NB4 (cell line): Measurements from ENCODE around the gene RPS6KA5.

Source experiments
- DNase-seq: peaks from one replicate; pipeline ENCODE4 v3.0.0; 2010; ENCODE audit warnings: low read depth
- H3K4me3 ChIP-seq: one replicate; pipeline ENCODE4 v1.5.1; 2011; ENCODE audit warnings: mild to moderate bottlenecking, low read depth, low read length, moderate library complexity
- CTCF ChIP-seq: IDR thresholded peaks from one replicate; pipeline ENCODE4 v1.5.1; 2012; ENCODE audit warnings: low read depth, low read length
- MAX ChIP-seq: IDR thresholded peaks from 2 replicates; pipeline ENCODE4 v1.6.1; 2011; ENCODE audit warnings: low read depth, low read length
- MYC ChIP-seq: IDR thresholded peaks from 2 replicates; pipeline ENCODE4 v1.6.1; 2011; ENCODE audit warnings: low read depth, low read length
- POLR2A ChIP-seq: IDR thresholded peaks from 2 replicates; pipeline ENCODE4 v1.6.1; 2011; ENCODE audit warnings: mild to moderate bottlenecking; ENCODE audit not compliant: insufficient read length; ENCODE audit errors: extremely low read depth

RPS6KA5 gene

DNA sequence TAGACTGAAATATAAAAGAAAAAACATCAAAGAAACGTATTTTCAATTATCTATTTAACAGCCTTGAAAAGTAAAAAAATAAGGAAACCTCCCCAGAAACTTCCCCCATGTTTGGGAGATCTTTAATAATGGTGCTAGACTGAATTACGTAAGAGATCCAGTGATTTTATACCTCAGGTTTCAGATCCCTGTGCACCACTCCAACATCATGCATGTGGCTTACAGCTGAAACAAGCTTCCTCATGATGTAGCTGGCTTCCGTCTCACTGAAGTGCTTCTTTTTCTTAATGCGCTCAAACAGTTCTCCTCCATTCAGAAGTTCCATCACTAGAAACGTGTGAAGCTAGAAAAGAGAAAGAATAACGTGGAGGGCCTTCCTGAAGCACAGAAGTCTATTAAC, 166.2 kb downstream of the RPS6KA5 start:
- H3K4me3 ChIP-seq, result no peak overlapping the region
- DNase-seq, result no peak
- TF ChIP-seq MYC, result no peak
- no peak for TF ChIP-seq CTCF
- TF ChIP-seq MAX, result no peak
- no peak for TF ChIP-seq POLR2A

DNA sequence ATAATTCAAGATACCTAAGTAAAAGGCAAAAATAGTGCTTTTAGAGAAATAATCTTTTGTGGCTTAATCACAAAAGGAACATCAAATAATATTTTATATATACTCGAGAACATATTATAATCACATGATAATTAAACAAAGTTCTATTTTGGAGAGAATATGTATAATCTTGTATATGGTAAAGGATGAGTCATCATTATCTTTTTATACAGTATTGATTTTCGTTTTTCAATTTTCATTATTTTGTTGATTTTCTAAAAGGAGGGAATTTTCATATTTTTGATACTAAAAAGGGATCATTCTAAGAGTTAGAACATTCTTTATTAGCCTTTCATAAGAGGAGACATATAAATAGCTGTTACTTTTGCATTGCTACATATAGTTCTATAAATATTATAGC, 166.9 kb downstream of the RPS6KA5 start:
- no peak overlapping the region for H3K4me3 ChIP-seq
- no peak for TF ChIP-seq POLR2A
- no peak for TF ChIP-seq CTCF
- TF ChIP-seq MYC, result no peak
- TF ChIP-seq MAX, result no peak

DNA sequence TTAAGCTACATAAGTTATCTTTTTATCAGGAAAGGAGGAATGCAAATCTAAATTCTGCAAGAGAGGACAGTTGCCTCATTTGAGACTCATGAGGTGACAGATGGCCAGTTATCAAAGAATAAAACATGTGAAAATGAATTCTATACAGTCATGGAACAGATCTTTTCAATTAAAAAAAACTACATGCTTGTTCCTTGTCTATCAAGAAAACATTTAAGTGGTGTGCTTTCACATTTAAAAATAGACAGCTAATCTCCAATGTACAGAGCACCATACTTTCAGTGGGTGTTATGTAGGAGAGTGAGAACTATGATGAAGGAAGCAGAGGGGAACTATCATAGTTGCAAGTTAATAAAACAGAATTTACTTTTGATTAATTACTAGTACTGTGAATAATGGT, 167.5 kb downstream of the RPS6KA5 start:
- TF ChIP-seq MAX, result no peak
- no peak for TF ChIP-seq MYC
- TF ChIP-seq POLR2A, result no peak
- TF ChIP-seq CTCF, result no peak
- DNase-seq, result no peak
- H3K4me3 ChIP-seq, result no peak overlapping the region

More for the DNA sequence above, 166.9 kb downstream of the RPS6KA5 start:
- DNase-seq, result no peak

DNA sequence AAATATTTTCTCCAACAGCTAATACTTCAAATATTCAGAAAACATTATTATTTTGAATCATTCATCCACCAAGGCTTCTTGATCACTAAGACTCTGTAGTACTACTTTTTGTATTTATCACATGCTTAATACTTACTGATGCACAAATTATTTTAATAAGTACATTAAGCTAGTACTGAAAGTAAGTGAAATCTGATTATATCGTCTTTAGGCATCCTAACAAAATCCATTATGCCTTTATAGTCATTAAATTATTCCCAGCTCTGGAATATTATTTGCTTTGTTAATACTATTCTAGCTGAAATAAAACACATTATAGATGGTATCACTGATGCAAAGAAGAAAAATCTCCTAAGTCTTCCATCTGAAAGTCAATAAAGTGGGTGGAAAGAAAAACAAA, 169.1 kb downstream of the RPS6KA5 start:
- DNase-seq, result no peak
- no peak overlapping the region for H3K4me3 ChIP-seq
- TF ChIP-seq MAX (no peak), MYC (no peak), CTCF (no peak), POLR2A (no peak)

GRCh38 chr14:90890322-90891020, 170.0 kb downstream of the RPS6KA5 start:
- DNase-seq, result no peak
- TF ChIP-seq MAX (no peak), POLR2A (no peak), CTCF (no peak), MYC (no peak)
- H3K4me3 ChIP-seq, result no peak overlapping the region
